ENCODE measurements around the gene BCL7B.
"Not testable (repeated sequence)": the region's sequence is repeated elsewhere in the genome, so short reads cannot be mapped to it uniquely, and the experiment has no call there.

The BCL7B gene

DNA sequence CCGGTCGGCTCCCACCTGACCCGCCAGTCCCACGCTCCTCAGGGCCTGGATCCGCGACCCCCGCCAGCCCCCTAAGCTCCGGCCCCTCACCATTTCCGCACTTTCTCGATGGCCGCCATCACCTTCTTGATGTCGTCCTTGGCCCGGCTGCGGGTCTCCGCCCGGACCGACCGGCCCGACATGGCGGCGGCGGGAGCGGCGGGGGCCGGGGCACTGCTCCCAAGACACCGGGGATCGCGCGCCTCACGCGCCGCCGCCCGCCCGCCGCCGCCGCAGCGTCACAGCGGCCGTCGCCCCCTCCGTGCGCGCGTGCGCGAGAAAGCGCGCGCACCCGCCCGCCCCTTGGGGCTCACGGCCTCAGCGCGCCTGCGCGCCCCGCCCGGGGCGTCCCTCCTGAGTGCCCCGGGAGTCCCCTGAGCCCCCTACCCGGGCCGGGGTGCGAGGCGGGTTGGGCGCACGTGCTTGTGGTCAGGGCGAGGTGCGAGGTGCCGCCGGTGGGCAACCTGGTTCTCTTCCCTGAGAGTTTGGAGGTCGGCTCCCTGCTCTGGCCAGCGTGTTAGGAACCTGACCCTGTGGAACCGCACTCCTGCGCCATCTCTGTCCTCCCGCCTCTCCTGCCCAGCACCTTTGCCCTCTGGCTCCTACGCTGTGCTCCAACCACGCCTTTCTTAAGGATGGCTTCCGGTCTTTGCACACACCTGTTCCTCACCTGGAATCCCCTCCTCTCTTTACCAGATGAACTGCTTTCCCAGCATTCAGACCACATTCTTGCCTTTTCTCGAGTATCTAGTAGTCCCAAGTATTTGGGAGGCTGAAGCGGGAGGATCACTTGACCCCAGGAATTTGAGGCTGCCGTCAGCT is at the start of gene BCL7B:
Gene BCL7B, minus strand, starts transcription at position 294 of the 861 bp plus-strand sequence. Its CDS starts 112 bp downstream, at position 182.
- DNase-seq = peak; percentile 77

- no peak for DNase-seq
Measured at GRCh38 chr7:73605601-73606220, 48.2 kb upstream of the BCL7B start.

GRCh38 chr7:73602721-73603651 is 45.5 kb upstream of the BCL7B start:
- no peak for DNase-seq

DNA sequence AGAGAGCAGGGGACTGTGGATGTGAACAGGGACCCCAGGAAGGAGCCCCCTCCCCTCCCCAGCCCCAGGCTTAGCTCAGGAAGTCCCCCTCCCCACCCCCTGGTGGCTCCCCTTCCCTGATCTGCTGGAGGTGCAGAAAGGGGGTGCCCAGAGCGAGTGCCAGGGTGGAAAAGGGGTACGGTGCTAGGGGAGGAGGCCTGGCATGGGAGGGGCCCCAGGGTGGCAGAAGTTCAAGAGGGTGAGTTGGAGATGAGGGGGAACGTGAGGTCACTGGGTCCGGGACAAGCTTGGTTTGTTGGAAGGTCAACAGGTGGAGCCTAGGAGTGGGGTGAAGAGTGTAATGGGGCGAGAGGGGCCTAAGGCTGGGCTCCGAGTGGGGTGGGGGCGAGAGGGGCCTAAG is 42.4 kb upstream of the BCL7B start:
- no peak for DNase-seq

DNA sequence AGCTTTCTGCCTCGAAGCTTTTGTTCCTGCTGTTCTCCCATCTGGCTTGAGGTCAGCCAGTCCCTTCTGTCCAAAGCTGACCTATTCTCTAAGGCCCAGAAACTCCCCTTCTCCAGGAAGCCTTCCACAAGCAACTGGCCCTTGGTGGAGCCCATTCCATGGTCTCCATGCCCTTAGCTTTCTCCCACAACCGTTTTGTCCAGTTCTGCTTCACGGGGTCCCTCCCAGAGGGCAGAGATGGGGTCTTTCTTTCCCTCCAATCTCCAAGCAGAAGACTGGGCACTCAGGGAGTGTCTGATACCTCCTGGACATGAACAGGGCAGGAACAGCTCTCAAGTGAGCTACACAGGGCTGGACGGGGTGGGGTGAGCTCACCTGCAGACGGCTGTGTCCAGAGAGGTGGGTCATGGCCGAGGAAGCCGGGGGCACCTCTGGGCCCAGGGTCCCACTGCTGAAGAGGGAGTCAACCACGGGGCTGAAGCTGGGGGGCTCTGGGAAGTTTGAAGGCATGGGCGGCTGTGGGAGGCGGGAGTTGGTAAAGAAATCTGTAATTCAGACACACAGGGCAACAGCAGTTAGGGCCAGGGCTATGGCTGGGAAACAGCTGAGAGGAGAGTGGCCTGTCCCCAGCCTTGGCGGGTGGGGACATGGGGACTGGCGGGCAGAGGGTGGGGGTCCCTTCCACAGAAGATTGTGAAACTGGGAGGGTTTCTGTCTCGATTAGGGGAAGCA is 41.8 kb upstream of the BCL7B start:
- DNase-seq = no peak

- no peak for DNase-seq
Measured at GRCh38 chr7:73597978-73598782, 40.7 kb upstream of the BCL7B start.

- DNase-seq = no peak
Measured at GRCh38 chr7:73596191-73597065, 38.9 kb upstream of the BCL7B start.

GRCh38 chr7:73595358-73595757 is 37.9 kb upstream of the BCL7B start:
- DNase-seq = no peak

GRCh38 chr7:73593207-73594045 is 35.9 kb upstream of the BCL7B start:
- DNase-seq = no peak

- no peak for DNase-seq
Measured at GRCh38 chr7:73586911-73587310, 29.4 kb upstream of the BCL7B start.

GRCh38 chr7:73585196-73585595 is 27.7 kb upstream of the BCL7B start:
- no peak for DNase-seq

GRCh38 chr7:73582664-73583202 is 25.2 kb upstream of the BCL7B start:
- DNase-seq = no peak

DNA sequence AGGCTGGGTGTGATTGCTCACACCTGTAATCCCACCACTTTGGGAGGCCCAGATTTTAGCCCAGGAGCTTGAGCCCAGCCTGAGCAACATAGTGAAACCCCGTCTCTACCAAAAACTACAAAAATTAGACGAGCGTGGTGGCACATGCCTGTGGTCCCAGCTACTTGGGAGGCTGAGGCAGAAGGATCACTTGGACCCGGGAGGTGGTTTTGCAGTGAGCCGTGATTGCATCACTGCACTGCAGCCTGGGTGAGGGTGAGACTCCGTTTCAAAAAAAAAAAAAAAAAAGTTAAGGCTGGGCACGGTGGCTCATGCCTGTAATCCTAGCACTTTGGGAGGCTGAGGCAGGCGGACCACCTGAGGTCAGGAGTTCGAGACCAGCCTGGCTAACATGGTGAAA is 23.5 kb upstream of the BCL7B start:
- not testable (repeated sequence) for DNase-seq

DNA sequence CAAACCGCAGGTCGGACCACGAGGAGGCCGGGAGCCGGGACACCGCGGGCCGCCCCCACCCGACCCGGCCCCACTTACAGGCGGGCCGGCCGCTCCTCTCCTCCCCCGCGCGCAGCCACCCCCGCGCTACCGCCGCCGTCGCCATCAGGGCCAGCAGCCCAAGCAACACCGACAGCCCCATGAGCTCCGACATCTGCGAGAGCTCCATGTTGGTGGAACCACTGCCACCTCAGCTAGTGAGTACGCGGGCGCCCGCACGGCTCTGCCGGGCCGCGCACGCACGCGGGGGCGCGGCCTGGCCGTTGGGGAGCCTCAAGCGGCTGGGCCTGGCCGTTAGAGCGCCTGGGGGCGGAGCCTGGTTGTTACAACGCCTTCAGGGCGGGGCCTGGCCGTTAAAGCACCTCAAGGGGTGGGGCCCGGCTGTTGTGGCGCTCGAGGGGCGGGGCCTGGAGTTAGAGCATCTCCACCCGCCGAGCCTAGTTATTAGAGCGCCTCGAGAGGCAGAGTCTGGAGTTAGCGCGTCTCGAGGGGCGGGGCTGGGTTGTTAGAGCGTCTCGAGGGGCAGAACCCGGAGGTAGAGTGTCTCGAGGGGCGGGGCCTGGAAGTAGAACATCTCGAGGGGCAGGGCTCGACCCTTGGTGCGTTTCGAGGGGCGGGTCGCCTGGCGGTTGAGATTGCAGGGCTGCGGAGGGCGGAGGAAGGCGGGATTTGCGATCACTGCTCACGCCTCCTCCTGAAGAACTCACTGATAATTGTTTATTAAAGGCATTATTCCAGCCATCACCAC is 21.0 kb upstream of the BCL7B start, which contains the start of gene TBL2:
Gene TBL2, minus strand, starts transcription at position 238 of the 787 bp plus-strand sequence. Its CDS starts 30 bp downstream, at position 208.
- DNase-seq = peak; percentile 97

GRCh38 chr7:73577627-73578341 is 20.3 kb upstream of the BCL7B start:
- no peak for DNase-seq

DNA sequence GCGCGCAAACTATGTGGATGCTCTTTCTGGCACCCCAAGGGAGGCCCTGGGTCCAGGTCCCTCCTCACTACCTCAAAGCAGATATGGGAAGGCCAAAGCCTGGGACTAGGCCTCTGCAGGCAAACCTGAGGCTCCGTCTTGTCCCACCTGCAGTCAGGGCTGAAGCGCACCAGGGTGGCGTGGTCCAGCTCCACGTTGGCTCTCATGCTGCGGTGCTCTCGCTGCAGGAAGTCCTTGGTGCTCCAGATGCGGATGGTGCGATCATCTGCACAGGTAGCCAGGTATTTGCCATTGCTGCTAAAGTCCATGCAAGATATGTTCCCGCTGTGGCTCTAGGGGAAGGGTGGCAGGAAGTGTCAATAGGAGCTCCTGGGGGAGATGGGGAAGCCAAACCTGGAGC is 16.3 kb upstream of the BCL7B start:
- DNase-seq = no peak

DNA sequence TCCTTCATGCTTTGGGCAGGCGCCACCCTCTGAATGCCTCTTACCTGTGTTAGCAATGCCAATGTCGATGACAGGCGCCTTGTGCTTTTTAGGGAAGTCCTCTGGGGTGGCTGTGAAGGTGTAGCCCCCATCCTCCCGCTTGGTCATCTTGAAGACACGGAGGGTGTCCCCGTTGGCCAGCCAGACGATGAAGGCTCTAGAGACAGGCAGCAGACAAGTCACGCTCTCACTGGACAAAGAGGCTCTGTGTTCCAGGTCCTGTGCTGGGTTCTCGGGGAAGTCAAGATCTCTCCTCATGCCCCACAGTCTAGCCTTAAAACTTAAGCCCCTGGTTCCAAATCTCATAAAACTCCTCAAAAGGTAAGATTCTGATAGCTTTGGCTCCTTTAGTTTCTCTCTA is 15.8 kb upstream of the BCL7B start:
- no peak for DNase-seq

DNA sequence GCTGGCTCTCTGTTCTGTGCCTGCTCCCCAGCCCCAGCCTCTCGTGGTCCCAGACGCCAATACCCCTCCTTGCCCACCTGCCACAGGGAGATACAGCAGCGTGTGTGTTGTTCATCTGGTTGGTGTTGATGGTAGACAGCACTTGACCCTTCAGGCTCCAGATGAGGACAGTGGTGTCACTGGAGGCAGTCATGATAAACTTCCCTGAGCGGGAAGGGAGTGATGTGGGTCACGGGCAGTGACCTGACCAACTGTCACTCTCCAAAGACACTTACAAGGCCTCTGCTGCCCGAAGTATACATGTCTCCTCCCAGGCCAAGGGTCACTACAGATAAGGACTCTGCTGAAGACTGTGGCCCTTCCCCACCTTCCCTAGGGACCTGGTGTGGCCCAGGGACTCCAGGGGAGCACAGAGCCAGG is 15.3 kb upstream of the BCL7B start:
- no peak for DNase-seq
